H9 (cell line): Measurements from ENCODE around the gene PON1. TPM values are rescaled to one million over a fixed set of nuclear protein-coding genes. Genes with fewer than 3 reads are reported as not detected.

Experiments used
- DNase-seq: peaks from one replicate; pipeline ENCODE4 v3.0.0-alpha.2; 2017
- H2AFZ ChIP-seq: one replicate; pipeline ENCODE4 v1.6.1; 2013; ENCODE audit warnings: mild to moderate bottlenecking, low read length, control low read depth, moderate library complexity
- H2AK5ac ChIP-seq: 2 replicates; pipeline ENCODE4 v1.6.1; 2013; ENCODE audit warnings: low read length, control low read depth, mixed read lengths; ENCODE audit not compliant: insufficient read length
- H2BK120ac ChIP-seq: one replicate; pipeline ENCODE4 v1.6.1; 2013; ENCODE audit warnings: low read depth, mild to moderate bottlenecking, low read length, control low read depth, inconsistent platforms; ENCODE audit not compliant: poor library complexity, severe bottlenecking
- H2BK12ac ChIP-seq: 2 replicates; pipeline ENCODE4 v1.6.1; 2013; ENCODE audit warnings: low read length, control low read depth, mixed read lengths, low read depth; ENCODE audit not compliant: insufficient read length
- H2BK15ac ChIP-seq: 2 replicates; pipeline ENCODE4 v1.6.1; 2013; ENCODE audit warnings: low read depth, low read length, control low read depth
- H2BK20ac ChIP-seq: one replicate; pipeline ENCODE4 v1.6.1; 2013; ENCODE audit warnings: low read depth, mild to moderate bottlenecking, low read length, control low read depth, inconsistent platforms; ENCODE audit not compliant: poor library complexity, severe bottlenecking
- H2BK5ac ChIP-seq: 2 replicates; pipeline ENCODE4 v1.6.1; 2013; ENCODE audit warnings: low read length, control low read depth, mixed read lengths; ENCODE audit not compliant: insufficient read length
- H3K14ac ChIP-seq: 2 replicates; pipeline ENCODE4 v1.6.1; 2013; ENCODE audit warnings: low read length, control low read depth; ENCODE audit not compliant: insufficient read depth
- H3K18ac ChIP-seq: 2 replicates; pipeline ENCODE4 v1.6.1; 2013; ENCODE audit warnings: low read depth, mild to moderate bottlenecking, mixed read lengths, low read length, control low read depth; ENCODE audit not compliant: insufficient read length
- H3K23ac ChIP-seq: 2 replicates; pipeline ENCODE4 v1.6.1; 2013; ENCODE audit warnings: low read length, control low read depth, mixed read lengths, low read depth; ENCODE audit not compliant: insufficient read length
- H3K23me2 ChIP-seq: 2 replicates; pipeline ENCODE4 v1.6.1; 2013; ENCODE audit warnings: low read depth, mild to moderate bottlenecking, mixed read lengths, low read length, control low read depth; ENCODE audit not compliant: insufficient read length, poor library complexity, severe bottlenecking
- H3K27ac ChIP-seq: 2 replicates; pipeline ENCODE4 v1.5.1; 2013; ENCODE audit warnings: low read length, control low read depth, mixed read lengths, low read depth; ENCODE audit not compliant: insufficient read length
- H3K27me3 ChIP-seq: 2 replicates; pipeline ENCODE4 v1.6.1; 2013; ENCODE audit warnings: low read length, control low read depth, inconsistent platforms; ENCODE audit not compliant: insufficient read depth
- H3K4ac ChIP-seq: 2 replicates; pipeline ENCODE4 v1.6.1; 2013; ENCODE audit warnings: low read depth, mild to moderate bottlenecking, control low read depth, inconsistent platforms, low read length, moderate library complexity
- H3K4me1 ChIP-seq: 2 replicates; pipeline ENCODE4 v1.6.1; 2013; ENCODE audit warnings: low read length, control low read depth, inconsistent platforms; ENCODE audit not compliant: insufficient read depth
- H3K4me2 ChIP-seq: 2 replicates; pipeline ENCODE4 v1.6.1; 2013; ENCODE audit warnings: low read length, control low read depth, mixed read lengths; ENCODE audit not compliant: insufficient read length, insufficient read depth
- H3K56ac ChIP-seq: 2 replicates; pipeline ENCODE4 v1.6.1; 2013; ENCODE audit warnings: low read depth, mild to moderate bottlenecking, mixed read lengths, low read length, control low read depth; ENCODE audit not compliant: insufficient read length
- H3K79me1 ChIP-seq: 2 replicates; pipeline ENCODE4 v1.6.1; 2013; ENCODE audit warnings: low read depth, mild to moderate bottlenecking, moderate library complexity, low read length, control low read depth, inconsistent platforms; ENCODE audit not compliant: insufficient read depth, poor library complexity, severe bottlenecking
- H3K79me2 ChIP-seq: 2 replicates; pipeline ENCODE4 v1.6.1; 2013; ENCODE audit warnings: low read length, control low read depth, inconsistent platforms; ENCODE audit not compliant: insufficient read depth
- H3K9ac ChIP-seq: 2 replicates; pipeline ENCODE4 v1.6.1; 2013; ENCODE audit warnings: low read length, control low read depth, mixed read lengths; ENCODE audit not compliant: insufficient read length; ENCODE audit errors: extremely low read depth
- H3K9me3 ChIP-seq: one replicate; pipeline ENCODE4 v1.6.1; 2013; ENCODE audit warnings: low read depth, low read length, inconsistent platforms; ENCODE audit not compliant: control insufficient read depth
- H3T11ph ChIP-seq: one replicate; pipeline ENCODE4 v1.6.1; 2013; ENCODE audit warnings: mild to moderate bottlenecking, low read length, control low read depth, inconsistent platforms
- H4K20me1 ChIP-seq: one replicate; pipeline ENCODE4 v1.6.1; 2013; ENCODE audit not compliant: control insufficient read depth, insufficient read length, insufficient read depth
- H4K5ac ChIP-seq: 2 replicates; pipeline ENCODE4 v1.6.1; 2013; ENCODE audit warnings: low read depth, mild to moderate bottlenecking, mixed read lengths, low read length, control low read depth; ENCODE audit not compliant: insufficient read length
- H4K8ac ChIP-seq: replicated peaks from 2 replicates; pipeline ENCODE4 v1.6.1; 2013; ENCODE audit warnings: low read length, control low read depth, mixed read lengths, low read depth; ENCODE audit not compliant: insufficient read length
- H4K91ac ChIP-seq: 2 replicates; pipeline ENCODE4 v1.6.1; 2013; ENCODE audit warnings: low read depth, mild to moderate bottlenecking, moderate library complexity, mixed read lengths, low read length, control low read depth; ENCODE audit not compliant: insufficient read length
- H3K27ac Mint-ChIP-seq, 3 experiments: 2 replicates in 2 of 3; 3 replicates in 1 of 3; pipeline ENCODE4 v1.8.0; 2020 to 2021; ENCODE audit warnings: mixed read lengths in 3 of 3, mild to moderate bottlenecking in 1 of 3, moderate library complexity in 1 of 3
- H3K27me3 Mint-ChIP-seq: 2 replicates; pipeline ENCODE4 v1.8.0; 2021; ENCODE audit warnings: low read depth, mild to moderate bottlenecking, moderate library complexity, mixed read lengths
- H3K36me3 Mint-ChIP-seq, 3 experiments: 2 replicates in 2 of 3; 3 replicates in 1 of 3; pipeline ENCODE4 v1.8.0; 2020 to 2021; ENCODE audit warnings: low read depth in 3 of 3, mixed read lengths in 3 of 3; ENCODE audit not compliant: insufficient read depth in 1 of 3
- H3K4me1 Mint-ChIP-seq, 2 experiments: 2 replicates each; pipeline ENCODE4 v1.8.0; 2020; ENCODE audit warnings: mixed read lengths in 2 of 2
- H3K4me3 Mint-ChIP-seq, 2 experiments: 2 replicates in 1 of 2; 3 replicates in 1 of 2; pipeline ENCODE4 v1.8.0; 2020 to 2021; ENCODE audit warnings: mild to moderate bottlenecking in 2 of 2, mixed read lengths in 2 of 2, moderate library complexity in 1 of 2
- H3K9me3 Mint-ChIP-seq, 2 experiments: 2 replicates in 1 of 2; 3 replicates in 1 of 2; pipeline ENCODE4 v1.8.0; 2020; ENCODE audit warnings: mild to moderate bottlenecking in 2 of 2, mixed read lengths in 2 of 2, moderate library complexity in 1 of 2
- WGBS: extraction: QIAGEN DNeasy Blood & Tissue Kit; methylation state at CpG from one replicate; pipeline ENCODE4 v1.1.7; 2013; ENCODE audit warnings: missing lambda C conversion rate, low lambda C conversion rate, mixed read lengths; ENCODE audit not compliant: insufficient read length; ENCODE audit errors: extremely low coverage; 5-methylcytosine and 5-hydroxymethylcytosine counted together
- total RNA-seq: library from RNA; stranded (reverse); gene quantifications from 2 replicates; pipeline ENCODE4 v1.2.1, GENCODE V29; 2021
- TF ChIP-seq, protein P1 (sequence below): fragments of 200-600 bp; sonication (generic); conservative IDR thresholded peaks from 3 replicates; pipeline ENCODE4 v1.8.0; 2021; ENCODE audit warnings: antibody characterized with exemption, mild to moderate bottlenecking

Gene PON1
- total RNA-seq, 1 experiment from 2014 or later = 0.90 TPM

DNA sequence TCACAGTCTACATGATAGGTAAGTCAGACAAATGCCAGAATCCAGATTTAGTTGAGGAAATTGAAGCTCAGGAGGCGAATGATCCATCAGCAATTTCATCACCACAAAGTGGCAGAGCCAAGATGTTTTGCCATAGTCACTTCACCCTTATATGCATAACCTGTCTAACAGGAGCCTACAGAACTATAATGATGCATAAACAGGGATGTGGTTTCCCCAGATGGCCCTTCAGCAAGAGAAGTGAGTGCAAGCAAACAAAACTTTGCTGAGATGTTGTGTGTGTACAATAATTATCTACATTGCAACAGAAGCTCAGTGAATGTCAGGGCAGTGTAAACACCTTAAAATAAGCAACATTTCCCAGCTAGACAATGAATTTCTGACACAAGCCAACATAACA is 43.3 kb upstream of the PON1 start:
- Histone ChIP-seq H3K23me2 (no peaks in the 10 kb centered on the region), H2AFZ (no peak overlapping the region), H3K9me3 (no peaks in the 10 kb centered on the region), H2AK5ac (no peak overlapping the region), H3K18ac (no peak overlapping the region), H2BK12ac (no peak overlapping the region), H2BK20ac (no peak overlapping the region), H3K4me2 (no peak overlapping the region), H3K23ac (no peak overlapping the region), H3K4ac (no peak overlapping the region), H3K27ac (no peak overlapping the region), H3K79me1 (no peaks in the 10 kb centered on the region), H4K5ac (no peak overlapping the region), H4K20me1 (no peaks in the 10 kb centered on the region), H4K91ac (no peak overlapping the region), H2BK5ac (no peak overlapping the region), H3T11ph (no peak overlapping the region), H3K56ac (no peak overlapping the region), H3K27me3 (no peaks in the 10 kb centered on the region), H2BK15ac (no peak overlapping the region), H3K79me2 (no peaks in the 10 kb centered on the region), H4K8ac (no peak overlapping the region), H3K4me1 (no peaks in the 10 kb centered on the region), H2BK120ac (no peak overlapping the region), H3K9ac (no peak overlapping the region), H3K14ac (no peak overlapping the region)
- Mint-ChIP-seq H3K4me1 (no peaks in the 10 kb centered on the region), H3K36me3 (no peaks in the 10 kb centered on the region), H3K4me3 (no peak overlapping the region), H3K27ac (no peak overlapping the region), H3K27me3 (no peaks in the 10 kb centered on the region), H3K9me3 (no peaks in the 10 kb centered on the region)
- DNase-seq = no peak
- TF ChIP-seq, protein P1, sequence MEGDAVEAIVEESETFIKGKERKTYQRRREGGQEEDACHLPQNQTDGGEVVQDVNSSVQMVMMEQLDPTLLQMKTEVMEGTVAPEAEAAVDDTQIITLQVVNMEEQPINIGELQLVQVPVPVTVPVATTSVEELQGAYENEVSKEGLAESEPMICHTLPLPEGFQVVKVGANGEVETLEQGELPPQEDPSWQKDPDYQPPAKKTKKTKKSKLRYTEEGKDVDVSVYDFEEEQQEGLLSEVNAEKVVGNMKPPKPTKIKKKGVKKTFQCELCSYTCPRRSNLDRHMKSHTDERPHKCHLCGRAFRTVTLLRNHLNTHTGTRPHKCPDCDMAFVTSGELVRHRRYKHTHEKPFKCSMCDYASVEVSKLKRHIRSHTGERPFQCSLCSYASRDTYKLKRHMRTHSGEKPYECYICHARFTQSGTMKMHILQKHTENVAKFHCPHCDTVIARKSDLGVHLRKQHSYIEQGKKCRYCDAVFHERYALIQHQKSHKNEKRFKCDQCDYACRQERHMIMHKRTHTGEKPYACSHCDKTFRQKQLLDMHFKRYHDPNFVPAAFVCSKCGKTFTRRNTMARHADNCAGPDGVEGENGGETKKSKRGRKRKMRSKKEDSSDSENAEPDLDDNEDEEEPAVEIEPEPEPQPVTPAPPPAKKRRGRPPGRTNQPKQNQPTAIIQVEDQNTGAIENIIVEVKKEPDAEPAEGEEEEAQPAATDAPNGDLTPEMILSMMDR = no peak
- whole genome bisulfite sequencing = no CpG with 5 or more reads among the region's 1 CpG
